SU-DHL-6 (cell line): ENCODE results near the gene LMNA.

Source experiments
- CTCF ChIP-seq: fragments of 200-600 bp; sonication (generic); IDR thresholded peaks from one replicate; pipeline ENCODE4 v1.5.1; 2017; ENCODE audit warnings: antibody characterized with exemption, mild to moderate bottlenecking, low read length, moderate library complexity; ENCODE audit not compliant: insufficient read depth, poor library complexity, severe bottlenecking
- EZH2phosphoT487 ChIP-seq: fragments of 200-600 bp; sonication (generic), shearing (Covaris generic); conservative IDR thresholded peaks from 2 replicates; pipeline ENCODE4 v1.6.1; 2018; ENCODE audit warnings: mild to moderate bottlenecking, antibody characterized with exemption, low read length, moderate library complexity, mixed read lengths

DNA sequence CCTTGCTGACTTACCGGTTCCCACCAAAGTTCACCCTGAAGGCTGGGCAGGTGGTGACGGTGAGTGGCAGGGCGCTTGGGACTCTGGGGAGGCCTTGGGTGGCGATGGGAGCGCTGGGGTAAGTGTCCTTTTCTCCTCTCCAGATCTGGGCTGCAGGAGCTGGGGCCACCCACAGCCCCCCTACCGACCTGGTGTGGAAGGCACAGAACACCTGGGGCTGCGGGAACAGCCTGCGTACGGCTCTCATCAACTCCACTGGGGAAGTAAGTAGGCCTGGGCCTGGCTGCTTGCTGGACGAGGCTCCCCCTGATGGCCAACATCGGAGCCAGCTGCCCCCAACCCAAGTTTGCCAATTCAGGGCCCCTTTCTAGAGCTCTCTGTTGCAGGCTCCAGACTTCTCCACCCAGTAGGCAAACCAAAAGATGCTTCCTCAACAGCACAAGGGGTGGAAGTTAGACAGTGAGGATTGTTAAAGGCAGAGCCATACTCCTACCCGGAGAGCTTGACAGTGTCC, 22.5 kb downstream of the LMNA start:
- TF ChIP-seq CTCF (no peak), EZH2phosphoT487 (no peak)
